ENCODE measurements around the gene PARP4. TPM values are rescaled to one million over a fixed set of nuclear protein-coding genes. Genes with fewer than 3 reads are reported as not detected.
"Not testable (repeated sequence)": the region's sequence is repeated elsewhere in the genome, so short reads cannot be mapped to it uniquely, and the experiment has no call there.

Gene PARP4
- total RNA-seq, 1 donor from 2014 or later = 56.4 TPM

DNA sequence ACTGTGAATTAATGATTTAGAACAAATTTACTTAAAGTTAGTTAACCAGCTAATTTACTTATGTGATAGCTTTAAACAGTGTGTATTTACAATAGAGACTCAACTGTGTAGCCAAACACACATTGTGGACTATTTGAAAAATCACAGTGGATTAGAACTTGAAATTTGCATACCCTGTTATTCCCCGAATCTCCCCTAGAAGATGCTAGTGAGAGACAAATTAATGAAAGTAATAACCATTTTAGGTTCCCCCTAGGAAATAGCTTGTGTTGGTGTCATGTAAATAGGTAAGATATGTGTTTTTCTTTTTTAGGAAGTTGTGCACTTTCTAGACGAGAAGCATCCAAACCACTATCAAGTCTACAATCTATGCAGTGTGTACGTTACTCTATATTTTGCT, 104.7 kb downstream of the PARP4 start:
- DNase-seq (ENCODE audit: low read depth) = no peak
- TF ChIP-seq, protein P1, sequence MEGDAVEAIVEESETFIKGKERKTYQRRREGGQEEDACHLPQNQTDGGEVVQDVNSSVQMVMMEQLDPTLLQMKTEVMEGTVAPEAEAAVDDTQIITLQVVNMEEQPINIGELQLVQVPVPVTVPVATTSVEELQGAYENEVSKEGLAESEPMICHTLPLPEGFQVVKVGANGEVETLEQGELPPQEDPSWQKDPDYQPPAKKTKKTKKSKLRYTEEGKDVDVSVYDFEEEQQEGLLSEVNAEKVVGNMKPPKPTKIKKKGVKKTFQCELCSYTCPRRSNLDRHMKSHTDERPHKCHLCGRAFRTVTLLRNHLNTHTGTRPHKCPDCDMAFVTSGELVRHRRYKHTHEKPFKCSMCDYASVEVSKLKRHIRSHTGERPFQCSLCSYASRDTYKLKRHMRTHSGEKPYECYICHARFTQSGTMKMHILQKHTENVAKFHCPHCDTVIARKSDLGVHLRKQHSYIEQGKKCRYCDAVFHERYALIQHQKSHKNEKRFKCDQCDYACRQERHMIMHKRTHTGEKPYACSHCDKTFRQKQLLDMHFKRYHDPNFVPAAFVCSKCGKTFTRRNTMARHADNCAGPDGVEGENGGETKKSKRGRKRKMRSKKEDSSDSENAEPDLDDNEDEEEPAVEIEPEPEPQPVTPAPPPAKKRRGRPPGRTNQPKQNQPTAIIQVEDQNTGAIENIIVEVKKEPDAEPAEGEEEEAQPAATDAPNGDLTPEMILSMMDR (conservative IDR thresholded peaks at IDR 0.05; ENCODE audit: low read depth, low read length) = peak; percentile 17

DNA sequence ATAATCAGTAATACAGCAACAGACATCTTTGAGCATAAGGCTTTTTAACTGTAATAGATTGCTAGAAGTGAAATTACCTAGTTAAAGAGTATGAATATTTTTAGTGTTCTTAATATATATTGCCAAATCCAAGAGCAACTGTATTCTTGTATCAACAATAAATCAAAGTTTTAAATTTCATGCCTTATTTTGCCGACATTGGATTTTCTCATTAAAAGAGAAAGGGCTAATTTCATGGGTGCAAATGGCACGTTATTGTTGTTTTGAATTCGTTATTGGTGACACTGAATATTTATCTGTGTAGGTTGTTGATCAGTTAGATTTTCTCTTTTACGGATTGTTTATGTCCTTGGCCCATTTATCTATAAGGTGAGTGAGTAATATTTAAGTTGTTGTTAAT, 106.1 kb downstream of the PARP4 start:
- DNase-seq (ENCODE audit: low read depth) = no peak
- H3K4me3 ChIP-seq (ENCODE audit: low read depth, low read length) = no peak overlapping the region
- TF ChIP-seq, protein P1 (conservative IDR thresholded peaks at IDR 0.05; ENCODE audit: low read depth, low read length) = no peak

More for the DNA sequence above, 104.7 kb downstream of the PARP4 start:
- no peak overlapping the region for H3K4me3 ChIP-seq (ENCODE audit: low read depth, low read length)

DNA sequence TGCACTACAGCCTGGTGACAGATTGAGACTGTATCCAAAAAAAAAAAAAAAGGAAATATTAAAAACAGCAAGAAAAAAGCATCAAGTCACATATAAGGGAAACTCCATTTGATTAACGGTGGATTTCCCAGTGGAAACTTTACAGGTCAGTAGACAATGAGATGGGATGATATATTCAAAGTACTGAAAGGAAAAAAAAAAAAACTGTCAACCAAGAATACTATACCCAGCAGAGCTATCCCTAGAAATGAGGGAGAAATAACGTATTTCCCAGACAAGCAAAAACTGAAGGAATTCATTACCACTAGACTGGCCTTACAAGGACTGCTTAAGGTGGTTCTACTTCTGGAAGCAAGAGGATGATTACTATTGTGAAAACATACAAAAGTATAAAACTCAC, 115.8 kb downstream of the PARP4 start:
- TF ChIP-seq, protein P1 (conservative IDR thresholded peaks at IDR 0.05; ENCODE audit: low read depth, low read length) = no peak
- H3K4me3 ChIP-seq (ENCODE audit: low read depth, low read length) = no peak overlapping the region
- no peak for DNase-seq (ENCODE audit: low read depth)

DNA sequence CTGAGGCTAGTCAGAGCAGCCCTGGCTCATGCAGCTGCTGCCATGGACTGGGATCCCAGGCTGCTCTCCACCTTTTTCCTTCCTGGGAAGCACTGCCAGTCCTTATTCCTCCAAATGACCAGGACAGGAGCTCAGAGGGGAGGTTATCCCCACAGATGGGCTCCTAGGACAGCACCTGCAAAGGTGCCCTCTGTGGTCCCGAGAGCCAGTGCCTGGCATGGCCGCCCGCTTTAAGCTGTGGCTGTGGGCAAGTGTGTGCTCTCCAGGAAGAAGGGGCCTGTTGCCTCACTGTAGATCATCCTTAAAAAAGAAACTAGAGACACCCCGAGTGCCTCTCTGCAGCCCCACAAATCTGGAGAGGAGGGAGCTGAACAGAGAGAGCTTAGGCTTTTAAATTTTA, 119.6 kb downstream of the PARP4 start:
- TF ChIP-seq, protein P1 (conservative IDR thresholded peaks at IDR 0.05; ENCODE audit: low read depth, low read length) = no peak
- no peak for DNase-seq (ENCODE audit: low read depth)
- H3K4me3 ChIP-seq (ENCODE audit: low read depth, low read length) = no peak overlapping the region

DNA sequence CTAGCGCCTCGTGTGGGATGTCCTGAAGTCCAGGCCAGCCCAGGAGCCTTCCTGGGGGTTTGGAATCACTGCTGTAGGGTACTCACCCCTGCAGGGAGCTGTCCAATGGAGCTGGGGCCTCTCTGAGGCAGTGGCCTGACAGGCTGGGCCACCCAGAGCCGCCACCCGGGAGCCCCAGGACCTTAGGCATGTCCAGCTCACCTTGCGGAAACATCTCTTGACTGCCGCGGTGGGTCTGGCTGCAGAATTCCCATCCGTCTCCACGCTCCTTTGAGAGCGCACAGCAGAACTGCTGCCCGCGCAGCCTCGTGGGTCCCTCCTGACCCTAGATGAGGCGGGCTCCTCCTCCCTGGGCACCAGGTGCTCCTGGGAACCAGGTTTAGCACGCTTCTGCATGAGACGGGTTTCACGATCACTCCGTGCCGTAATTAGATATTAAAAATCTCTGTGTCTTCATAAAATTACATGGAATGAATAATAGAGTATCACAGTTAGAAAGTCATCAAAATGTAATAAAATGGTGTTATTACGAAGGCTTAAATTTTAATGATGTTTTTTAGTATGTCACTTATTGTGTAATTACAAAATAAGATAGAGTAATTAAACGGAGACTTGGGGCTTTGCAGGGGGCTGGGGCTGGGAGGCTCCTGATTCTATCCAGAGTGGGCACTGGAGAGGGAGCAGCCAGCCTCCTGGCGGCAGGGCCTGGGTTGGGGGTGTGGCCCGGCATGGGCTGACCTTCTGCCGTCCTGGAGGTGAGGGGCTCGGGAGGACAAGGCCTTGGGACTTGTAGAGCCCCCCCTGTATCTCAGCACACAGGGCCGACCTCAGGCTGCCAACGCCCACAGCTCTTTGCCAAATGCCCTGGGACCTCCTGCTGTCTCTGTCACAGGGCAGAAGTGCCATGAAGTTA, 120.6 kb downstream of the PARP4 start:
- not testable (repeated sequence) for H3K4me3 ChIP-seq (ENCODE audit: low read depth, low read length); DNase-seq (ENCODE audit: low read depth)

DNA sequence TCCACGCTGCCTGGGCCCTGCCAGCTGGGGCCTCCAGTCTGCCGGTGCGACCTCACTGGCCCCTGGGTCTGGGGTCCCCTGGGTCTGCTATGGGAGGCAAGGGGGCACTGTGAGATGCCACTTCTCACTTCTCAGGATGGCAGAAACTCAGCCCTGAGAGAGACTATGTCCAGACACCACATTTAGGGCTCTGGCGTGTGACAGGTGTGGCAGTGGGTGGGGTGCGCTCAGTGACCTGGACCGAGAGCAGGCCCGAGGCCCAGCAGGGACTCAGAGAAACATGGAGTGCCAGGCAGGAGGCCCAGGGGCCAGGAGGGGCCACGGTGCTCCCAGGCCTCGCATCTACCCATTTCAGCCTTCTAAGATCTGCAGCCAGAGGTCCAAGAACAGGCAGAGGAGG, 121.8 kb downstream of the PARP4 start:
- not testable (repeated sequence) for DNase-seq (ENCODE audit: low read depth)

DNA sequence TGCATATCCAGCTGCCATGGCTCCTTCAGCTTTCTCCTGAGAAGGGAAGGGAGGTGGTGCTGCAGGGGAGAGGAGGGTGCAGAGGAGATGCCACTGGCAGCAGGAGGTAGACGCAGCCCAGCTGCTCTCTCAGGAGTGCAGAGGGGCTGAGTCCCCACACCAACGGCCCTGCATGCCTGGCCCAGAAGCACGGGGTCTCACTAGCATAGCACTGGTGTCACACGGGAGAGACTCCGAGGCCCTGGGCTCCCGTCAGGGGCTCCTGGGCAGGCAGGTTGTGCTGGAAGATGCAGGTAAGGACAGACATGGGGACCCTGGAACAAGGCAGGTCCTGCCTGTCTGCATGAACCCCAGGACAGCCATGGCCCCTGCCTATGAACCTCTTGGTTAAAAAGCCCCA, 123.1 kb downstream of the PARP4 start:
- TF ChIP-seq, protein P1 (conservative IDR thresholded peaks at IDR 0.05; ENCODE audit: low read depth, low read length) = no peak
- no peak for DNase-seq (ENCODE audit: low read depth)
- H3K4me3 ChIP-seq (ENCODE audit: low read depth, low read length) = no peak overlapping the region

More for the DNA sequence above, 121.8 kb downstream of the PARP4 start:
- H3K4me3 ChIP-seq (ENCODE audit: low read depth, low read length) = not testable (repeated sequence)

DNA sequence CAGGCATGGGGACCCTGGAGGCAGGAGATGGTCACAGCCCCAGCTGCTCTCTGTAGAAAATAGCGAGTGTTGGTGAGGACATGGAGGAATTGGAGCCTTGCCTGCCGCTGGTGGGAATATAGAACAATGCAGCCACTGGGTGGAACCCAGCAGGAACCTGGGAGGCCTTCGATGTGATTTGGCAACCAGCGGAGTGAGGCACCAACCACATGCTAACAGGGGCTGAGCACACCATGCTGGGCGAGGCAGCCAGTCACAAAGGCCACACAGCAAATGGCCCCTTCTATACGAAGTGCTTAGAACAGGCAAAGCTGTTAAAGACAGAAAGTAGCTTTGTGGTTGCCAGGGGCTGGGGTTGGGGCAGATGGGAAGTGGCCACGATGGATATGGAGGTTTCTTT, 123.8 kb downstream of the PARP4 start:
- H3K4me3 ChIP-seq (ENCODE audit: low read depth, low read length); DNase-seq (ENCODE audit: low read depth): not testable (repeated sequence)

Data from epithelial cell of proximal tubule (primary cell).